Stimulated activated CD8-positive, alpha-beta memory T cell treated with anti-CD3 and anti-CD28 coated beads, Interleukin-4, amount 100 ng/mL, for 48 hours (primary cell): ENCODE data around the gene SLC25A13.
"Not testable (repeated sequence)": the region's sequence is repeated elsewhere in the genome, so short reads cannot be mapped to it uniquely, and the experiment has no call there.

Experiments
- DNase-seq: peaks from one replicate; pipeline ENCODE4 v3.0.0-alpha.2; 2020

SLC25A13 gene

DNA sequence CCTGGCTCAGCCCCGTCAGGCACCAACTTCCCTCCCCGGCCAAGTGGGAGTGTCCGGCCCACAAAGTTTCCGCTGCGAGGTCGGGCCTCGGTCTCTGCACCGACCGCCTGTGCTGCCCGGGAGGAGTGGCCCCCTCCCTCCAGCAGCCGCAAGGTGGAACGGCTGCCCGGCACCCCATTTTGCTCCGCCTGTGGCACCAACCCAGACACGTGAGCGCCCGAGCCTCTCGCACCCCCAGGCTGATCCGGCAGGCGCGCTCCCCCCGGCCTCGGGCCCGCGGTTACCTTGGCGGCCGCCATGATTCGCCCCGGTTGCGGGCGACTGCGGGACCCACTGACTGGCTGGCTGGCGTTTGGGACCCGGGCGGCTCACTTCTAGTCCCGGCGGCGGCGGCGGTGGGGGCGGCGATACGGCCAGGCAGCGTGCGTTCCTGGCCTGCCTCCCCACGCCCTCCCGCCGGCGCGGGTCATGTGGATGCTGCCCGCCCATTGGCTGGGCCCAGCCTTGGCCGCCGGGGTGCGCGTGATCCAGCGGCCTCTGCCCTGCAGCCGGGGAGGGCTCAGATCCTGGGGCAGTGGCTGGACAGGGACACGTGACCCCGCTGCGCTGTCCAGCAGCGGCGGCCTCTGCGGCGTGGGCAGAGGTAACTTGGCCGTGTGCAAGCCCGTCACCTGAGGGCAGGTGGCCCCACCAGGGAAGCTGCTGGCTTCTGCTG, at the start of gene SLC25A13:
TSS of gene SLC25A13 (minus strand) at position 441 of the 715 bp plus-strand sequence. CDS start at position 299, 142 bp downstream.
- peak; percentile 74 for DNase-seq

GRCh38 chr7:96365916-96366315, 44.0 kb upstream of the SLC25A13 start:
- DNase-seq: not testable (repeated sequence)

DNA sequence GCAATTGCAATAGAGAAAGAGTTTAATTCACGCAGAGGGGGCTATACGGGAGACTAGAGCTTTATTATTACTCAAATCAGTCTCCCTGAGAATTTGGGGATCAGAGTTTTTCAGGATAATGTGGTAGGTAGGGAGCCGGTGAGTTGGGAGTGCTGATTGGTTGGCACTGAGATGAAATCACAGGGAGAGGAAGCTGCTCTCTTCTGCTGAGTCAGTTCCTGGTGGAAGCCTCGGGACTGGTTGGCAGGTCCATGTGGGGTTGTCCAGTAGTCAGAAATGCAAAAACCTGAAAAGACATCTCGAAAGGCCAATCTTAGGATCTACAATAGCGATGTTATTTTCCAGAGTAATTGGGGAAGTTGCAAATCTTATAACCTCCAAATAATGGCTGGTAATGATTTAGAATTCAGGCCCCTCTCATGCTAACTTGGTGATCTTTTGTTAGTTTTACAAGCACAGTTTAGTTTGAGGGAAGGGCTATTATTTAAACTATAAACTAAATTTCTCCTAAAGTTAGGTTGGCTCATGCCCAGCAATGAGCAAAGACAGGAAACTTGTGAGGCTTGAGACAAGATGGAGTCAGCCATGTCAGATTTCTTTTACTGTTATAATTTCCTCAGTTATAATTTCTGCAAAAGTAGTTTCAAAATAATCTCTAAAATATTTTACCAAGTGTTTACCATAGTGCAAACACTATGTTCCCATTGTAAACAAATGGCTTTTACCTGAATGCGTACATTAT, 39.4 kb upstream of the SLC25A13 start:
- no peak for DNase-seq

DNA sequence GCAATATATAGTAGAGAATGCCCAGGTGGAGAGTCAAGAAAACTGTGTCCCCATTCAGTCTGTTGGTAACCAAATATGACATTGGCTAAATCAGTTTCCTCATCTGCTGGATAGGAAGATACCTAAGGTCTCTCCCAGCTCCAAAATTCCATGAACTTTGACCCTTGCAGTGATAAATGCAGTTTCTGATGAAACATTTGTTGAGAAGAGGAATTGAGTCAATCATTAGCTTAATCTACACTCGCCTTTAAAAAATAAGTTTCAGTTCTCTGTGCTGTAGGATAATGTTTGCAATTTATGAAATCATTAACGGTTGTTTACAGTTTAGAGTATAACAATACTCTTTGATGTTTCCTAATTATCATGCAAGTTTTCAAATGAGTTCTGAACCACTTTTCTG, 38.0 kb upstream of the SLC25A13 start:
- no peak for DNase-seq

DNA sequence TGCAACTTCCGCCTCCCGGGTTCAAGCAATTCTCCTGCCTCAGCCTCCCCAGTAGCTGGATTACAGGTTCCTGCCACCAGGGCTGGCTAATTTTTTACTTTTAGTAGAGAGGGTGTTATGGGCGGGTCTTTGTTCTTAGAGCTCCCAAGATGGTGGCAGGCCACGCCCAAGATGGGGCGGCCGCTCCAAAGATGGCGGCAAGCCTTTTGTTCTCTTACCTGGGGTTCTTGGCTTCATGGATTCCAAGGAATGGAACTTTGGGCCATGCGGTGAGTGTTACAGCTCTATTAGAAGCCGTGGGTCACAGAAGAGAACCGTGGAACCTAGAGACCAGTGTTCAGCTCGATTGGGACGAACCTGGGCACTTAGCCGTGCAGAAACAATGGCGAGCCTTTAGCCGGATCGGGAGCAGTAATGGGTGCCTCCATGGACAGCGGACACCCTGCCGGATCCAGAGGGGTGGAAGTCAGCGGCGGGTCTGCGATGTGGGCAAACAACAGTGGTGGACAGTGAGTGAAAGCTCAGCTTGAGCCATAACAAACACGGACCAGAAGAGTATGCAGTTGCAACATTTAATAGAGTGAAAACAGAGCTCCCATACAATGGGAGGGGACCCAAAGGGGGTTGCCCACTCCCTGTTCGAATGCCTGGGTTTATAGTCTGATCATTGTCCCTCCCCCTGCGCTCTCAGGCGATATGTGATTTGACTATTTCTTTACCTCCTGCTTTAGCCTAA, 36.5 kb upstream of the SLC25A13 start:
- not testable (repeated sequence) for DNase-seq

- no peak for DNase-seq
Observed at GRCh38 chr7:96355990-96356506, 34.1 kb upstream of the SLC25A13 start.

- DNase-seq: no peak
Observed at GRCh38 chr7:96354881-96355280, 33.0 kb upstream of the SLC25A13 start.

GRCh38 chr7:96349572-96349971, 27.7 kb upstream of the SLC25A13 start:
- no peak for DNase-seq

GRCh38 chr7:96347471-96347870, 25.6 kb upstream of the SLC25A13 start:
- no peak for DNase-seq

DNA sequence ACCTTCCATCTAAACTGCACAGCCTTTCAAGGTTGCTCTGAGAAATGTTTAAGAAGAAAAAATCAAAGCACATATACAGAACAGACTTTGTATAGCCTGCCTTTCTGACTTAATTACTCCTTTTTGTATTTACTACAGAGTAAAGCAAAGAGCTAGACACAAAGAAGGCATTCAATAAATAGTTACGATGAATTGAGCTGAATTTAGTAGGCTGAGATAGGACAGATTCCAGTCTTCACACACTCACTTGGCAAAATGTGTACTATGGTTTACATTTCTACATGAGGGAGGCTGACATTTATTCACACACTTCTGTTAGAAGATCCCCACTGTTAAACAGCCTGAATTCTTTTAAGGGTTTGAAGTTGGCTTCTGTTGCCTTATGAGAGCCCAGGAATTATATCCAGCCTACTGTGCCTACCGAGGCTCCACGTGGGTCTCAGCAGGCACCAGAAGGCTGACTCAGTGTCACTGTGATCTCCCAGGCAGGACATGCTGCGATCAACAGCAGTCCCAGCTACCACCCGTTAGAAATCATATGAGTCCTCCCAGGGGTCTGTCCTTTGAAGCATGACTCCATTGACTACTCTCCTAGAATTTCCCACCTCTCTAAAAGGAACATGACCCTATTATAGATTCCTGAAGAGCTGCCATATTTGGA, 24.5 kb upstream of the SLC25A13 start:
- DNase-seq: no peak

- DNase-seq: no peak
Observed at GRCh38 chr7:96344236-96344635, 22.3 kb upstream of the SLC25A13 start.

- no peak for DNase-seq
Observed at GRCh38 chr7:96342049-96342448, 20.2 kb upstream of the SLC25A13 start.

DNA sequence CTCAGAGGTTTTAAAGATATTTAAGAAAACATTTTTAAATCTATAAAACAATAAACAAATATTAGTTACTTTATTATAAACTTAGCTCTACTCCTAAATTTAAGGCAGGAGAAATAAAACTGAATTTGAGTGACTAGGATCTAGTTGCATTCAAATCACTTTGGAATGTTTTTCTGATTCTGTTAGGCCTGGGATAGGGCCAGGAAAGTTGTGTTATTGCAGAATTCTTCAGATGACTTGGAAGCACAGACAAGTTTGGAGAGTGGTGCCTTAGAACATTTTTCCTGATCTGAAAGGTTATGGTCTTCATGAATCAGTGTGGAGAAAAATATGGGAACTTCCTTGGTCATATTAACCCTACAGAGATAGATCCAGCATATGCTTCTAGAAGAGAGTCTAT, 15.6 kb upstream of the SLC25A13 start:
- no peak for DNase-seq

DNA sequence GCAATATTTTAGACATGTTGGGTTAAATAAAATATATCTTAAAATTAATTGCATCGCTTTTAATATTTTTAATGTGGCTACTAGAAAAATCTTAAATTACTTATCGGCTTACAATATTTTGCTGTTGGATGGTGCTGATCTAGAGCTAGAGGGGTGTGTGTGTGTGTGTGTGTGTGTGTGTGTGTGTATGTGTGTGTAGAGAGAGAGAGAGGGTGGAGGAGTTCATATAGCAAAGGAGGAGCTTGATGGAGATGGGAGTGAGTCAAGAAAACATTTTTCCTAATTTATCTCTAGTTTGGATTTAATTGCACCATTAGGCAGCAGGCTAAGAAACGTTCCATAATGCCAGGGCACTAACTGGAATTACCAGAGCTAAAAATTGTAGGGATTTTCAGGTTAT, 10.4 kb upstream of the SLC25A13 start:
- no peak for DNase-seq

DNA sequence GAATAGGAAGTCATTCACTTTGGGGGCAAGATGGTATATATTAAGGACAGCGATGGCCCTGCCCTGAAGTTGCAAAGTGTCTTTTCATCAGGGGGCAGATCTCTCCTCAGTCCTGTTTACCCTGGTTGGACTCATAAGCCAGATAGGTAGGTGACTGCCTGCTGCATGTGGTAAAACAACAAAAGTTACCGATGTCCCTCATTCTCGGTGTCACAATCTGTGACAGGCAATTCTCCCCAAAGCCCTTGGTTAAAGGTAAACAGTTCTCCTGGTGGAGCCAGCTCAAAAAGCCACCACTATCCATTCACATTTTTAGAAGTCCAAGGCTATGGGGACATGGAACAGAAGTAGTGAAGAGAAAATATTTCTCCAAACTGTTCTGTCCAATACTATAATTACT, 9.9 kb upstream of the SLC25A13 start:
- no peak for DNase-seq

DNA sequence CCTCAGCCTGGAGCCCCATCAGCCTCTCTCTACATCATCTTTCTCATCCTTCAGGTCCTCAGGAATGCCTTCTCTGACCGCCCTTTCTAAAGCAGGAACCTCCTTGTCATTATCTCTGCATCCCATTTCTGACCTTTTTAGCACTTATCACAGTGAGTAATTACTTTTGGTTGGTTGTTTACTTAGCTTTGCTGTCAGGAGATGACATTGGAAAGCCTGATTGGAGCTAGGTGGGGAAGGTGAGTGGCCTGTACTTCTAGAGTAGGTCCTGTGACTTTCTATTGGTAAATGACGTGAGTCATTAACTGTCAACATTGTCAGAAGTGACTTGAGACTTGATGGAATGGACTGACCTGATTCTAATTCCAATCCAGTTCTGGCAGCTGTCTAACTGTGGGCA, 9.3 kb upstream of the SLC25A13 start:
- DNase-seq: no peak

GRCh38 chr7:96330193-96330592, 8.3 kb upstream of the SLC25A13 start:
- DNase-seq: no peak

- no peak for DNase-seq
Observed at GRCh38 chr7:96329241-96329640, 7.3 kb upstream of the SLC25A13 start.

- DNase-seq: no peak
Observed at GRCh38 chr7:96328016-96328415, 6.1 kb upstream of the SLC25A13 start.

- DNase-seq: no peak
Observed at GRCh38 chr7:96327429-96327828, 5.5 kb upstream of the SLC25A13 start.

DNA sequence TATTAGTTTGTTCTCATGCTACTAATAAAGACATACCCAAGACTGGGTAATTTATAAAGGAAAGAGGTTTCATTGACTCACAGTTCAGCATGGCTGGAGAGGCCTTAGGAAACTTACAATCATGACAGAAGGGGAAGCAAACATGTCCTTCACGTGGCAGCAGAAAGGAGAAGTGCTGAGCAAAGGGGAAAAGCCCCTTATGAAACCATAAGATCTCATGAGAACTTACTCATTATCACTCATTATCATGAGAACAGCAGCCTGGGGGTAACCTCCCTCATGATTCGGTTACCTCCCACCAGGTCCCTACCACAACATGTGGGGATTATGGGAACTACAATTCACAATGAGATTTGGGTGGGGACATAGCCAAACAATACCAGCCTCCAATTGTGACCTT, 4.9 kb upstream of the SLC25A13 start:
- not testable (repeated sequence) for DNase-seq

DNA sequence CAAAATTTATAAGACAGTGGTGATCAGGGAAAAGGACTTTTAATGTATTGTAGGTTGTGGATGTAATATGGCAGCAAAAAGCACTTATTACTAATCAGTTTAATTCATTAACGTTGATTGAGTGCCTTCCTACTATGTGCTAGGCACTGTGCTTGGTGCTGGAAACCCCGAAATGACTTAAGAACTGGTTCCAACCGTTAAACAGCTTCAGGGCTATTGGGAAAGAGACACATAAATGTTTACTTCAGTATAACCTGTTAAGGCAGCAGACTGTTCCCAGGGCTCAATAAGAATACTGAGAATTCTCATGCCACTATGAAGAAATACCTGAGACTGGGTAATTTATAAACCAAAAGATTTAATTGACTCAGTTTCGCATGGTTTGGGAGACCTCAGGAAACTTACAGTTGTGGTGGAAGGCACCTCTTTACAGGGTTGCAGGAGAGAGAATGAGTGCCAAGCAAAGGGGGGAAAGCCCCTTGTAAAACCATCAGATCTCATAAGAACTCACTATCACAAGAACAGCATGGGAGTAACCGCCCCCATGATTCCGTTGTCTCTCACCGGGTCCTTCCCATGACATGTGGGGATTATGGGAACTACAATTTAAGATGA, 1.1 kb upstream of the SLC25A13 start:
- DNase-seq: peak; percentile 32

DNA sequence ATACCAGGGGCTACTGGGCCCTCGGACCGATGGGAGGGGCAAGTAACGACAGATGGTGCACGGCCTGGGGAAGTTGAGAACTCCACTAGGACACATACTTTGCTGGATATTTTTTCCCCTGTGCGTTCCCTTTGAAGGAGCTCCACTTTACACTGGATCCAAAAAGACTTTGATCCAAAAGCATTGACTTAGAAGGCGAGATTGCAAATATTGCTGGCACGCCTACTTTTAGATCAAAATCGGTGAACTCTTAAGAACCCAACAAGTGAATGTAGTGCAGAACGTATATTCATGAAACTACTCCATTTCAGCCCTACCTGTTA, 436 bp upstream of the SLC25A13 start:
- DNase-seq: no peak
